Measurements from ENCODE around the gene FCHSD1. TPM values are rescaled to one million over a fixed set of nuclear protein-coding genes. Genes with fewer than 3 reads are reported as not detected.

FCHSD1 gene
- total RNA-seq, 1 donor from 2014 or later: 42.2 TPM

- no peak for DNase-seq (ENCODE audit: extremely low spot score in 2 of 2)
Observed at GRCh38 chr5:141603923-141604717, 47.1 kb downstream of the FCHSD1 start.

GRCh38 chr5:141602606-141603005, 48.6 kb downstream of the FCHSD1 start:
- Histone ChIP-seq H3K9me3 (no peaks in the 10 kb centered on the region), H3K36me3 (no peaks in the 10 kb centered on the region), H3K4me3 (no peak overlapping the region), H3K4me1 (peaks cover 40% of the 10 kb centered on the region), H3K27ac (no peak overlapping the region), H3K27me3 (no peaks in the 10 kb centered on the region)
- intact Hi-C loops (cut with DNase I): no loop called here
- no peak for DNase-seq (ENCODE audit: extremely low spot score in 2 of 2)
- TF ChIP-seq POLR2A (IDR thresholded peaks at IDR 0.05) (no peak), CTCF (IDR thresholded peaks at IDR 0.05) (no peak), POLR2AphosphoS5 (IDR thresholded peaks at IDR 0.05; ENCODE audit: insufficient read depth in 1 of 2, low read depth in 1 of 2) (no peak)

More at GRCh38 chr5:141603923-141604717, 47.1 kb downstream of the FCHSD1 start:
- Histone ChIP-seq H3K4me3 (no peak overlapping the region), H3K36me3 (no peaks in the 10 kb centered on the region), H3K27me3 (no peaks in the 10 kb centered on the region), H3K4me1 (peaks cover 40% of the 10 kb centered on the region), H3K9me3 (no peaks in the 10 kb centered on the region), H3K27ac (peak overlapping the region; percentile 70)
- intact Hi-C loops (cut with DNase I): no loop called here
- TF ChIP-seq CTCF (IDR thresholded peaks at IDR 0.05): no peak
- TF ChIP-seq POLR2AphosphoS5 (IDR thresholded peaks at IDR 0.05; ENCODE audit: insufficient read depth in 1 of 2, low read depth in 1 of 2): peak in 1 of 2 donors; percentile 84

GRCh38 chr5:141598391-141599345, 52.5 kb downstream of the FCHSD1 start:
- no peak for DNase-seq (ENCODE audit: extremely low spot score in 2 of 2)
- no peak overlapping the region for H3K4me3 ChIP-seq
- no peak overlapping the region for H3K27ac ChIP-seq
- TF ChIP-seq CTCF (IDR thresholded peaks at IDR 0.05) (no peak), POLR2AphosphoS5 (IDR thresholded peaks at IDR 0.05; ENCODE audit: insufficient read depth in 1 of 2, low read depth in 1 of 2) (no peak)
- intact Hi-C loops (cut with DNase I): no loop called here
- H3K27me3 ChIP-seq: no peaks in the 10 kb centered on the region
- H3K36me3 ChIP-seq: no peaks in the 10 kb centered on the region
- no peaks in the 10 kb centered on the region for H3K9me3 ChIP-seq
- peaks cover 12% of the 10 kb centered on the region for H3K4me1 ChIP-seq

- Histone ChIP-seq H3K9me3 (no peaks in the 10 kb centered on the region), H3K4me3 (no peak overlapping the region), H3K4me1 (peaks cover 7% of the 10 kb centered on the region), H3K27ac (no peak overlapping the region), H3K36me3 (no peaks in the 10 kb centered on the region), H3K27me3 (no peaks in the 10 kb centered on the region)
- TF ChIP-seq CTCF (IDR thresholded peaks at IDR 0.05) (no peak), POLR2AphosphoS5 (IDR thresholded peaks at IDR 0.05; ENCODE audit: insufficient read depth in 1 of 2, low read depth in 1 of 2) (no peak), POLR2A (IDR thresholded peaks at IDR 0.05) (no peak)
- intact Hi-C loops (cut with DNase I): no loop called here
- DNase-seq (ENCODE audit: extremely low spot score in 2 of 2): no peak
Observed at GRCh38 chr5:141597814-141598213, 53.4 kb downstream of the FCHSD1 start.
